Adrenal gland (tissue), 5 donors: ENCODE measurements around the gene ATRN.

ENCODE experiments used
- CTCF ChIP-seq, 6 experiments: fragments of 450-650 bp in 4 of 6; fragments of 200-600 bp in 2 of 6; sonication (generic) in 1 of 6; IDR thresholded peaks; 1 replicate in 5 of 6; 2 replicates in 1 of 6; pipeline versions ENCODE4 v1.5.1 to v1.8.0; 2016 to 2021; ENCODE audit warnings: antibody characterized with exemption in 6 of 6, mild to moderate bottlenecking in 2 of 6, moderate library complexity in 1 of 6
- POLR2A ChIP-seq, 2 donors: fragments of 450-650 bp; IDR thresholded peaks; one replicate each; pipeline ENCODE4 v1.6.1; 2017; ENCODE audit warnings: antibody characterized with exemption in 2 of 2, mild to moderate bottlenecking in 2 of 2, moderate library complexity in 1 of 2
- donor health status: DM: no; HTN: no; CAD: no.

- TF ChIP-seq CTCF (IDR thresholded peaks at IDR 0.05): no peak
- no peak for TF ChIP-seq POLR2A (IDR thresholded peaks at IDR 0.05)
These were observed 81.0 kb downstream of the ATRN start for GRCh38 chr20:3551681-3552434.
